GM19395 (cell line): ENCODE data around the gene MAGEB2.
"Not testable (repeated sequence)": the region's sequence is repeated elsewhere in the genome, so short reads cannot be mapped to it uniquely, and the experiment has no call there.

Source experiments
- ATAC-seq: cut with Tn5 transposase; IDR thresholded peaks from one replicate; pipeline ENCODE4 v1.9.1; 2021; ENCODE audit warnings: mild to moderate bottlenecking, moderate library complexity; ENCODE audit not compliant: unreplicated experiment

MAGEB2 gene, protein sequence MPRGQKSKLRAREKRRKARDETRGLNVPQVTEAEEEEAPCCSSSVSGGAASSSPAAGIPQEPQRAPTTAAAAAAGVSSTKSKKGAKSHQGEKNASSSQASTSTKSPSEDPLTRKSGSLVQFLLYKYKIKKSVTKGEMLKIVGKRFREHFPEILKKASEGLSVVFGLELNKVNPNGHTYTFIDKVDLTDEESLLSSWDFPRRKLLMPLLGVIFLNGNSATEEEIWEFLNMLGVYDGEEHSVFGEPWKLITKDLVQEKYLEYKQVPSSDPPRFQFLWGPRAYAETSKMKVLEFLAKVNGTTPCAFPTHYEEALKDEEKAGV

DNA sequence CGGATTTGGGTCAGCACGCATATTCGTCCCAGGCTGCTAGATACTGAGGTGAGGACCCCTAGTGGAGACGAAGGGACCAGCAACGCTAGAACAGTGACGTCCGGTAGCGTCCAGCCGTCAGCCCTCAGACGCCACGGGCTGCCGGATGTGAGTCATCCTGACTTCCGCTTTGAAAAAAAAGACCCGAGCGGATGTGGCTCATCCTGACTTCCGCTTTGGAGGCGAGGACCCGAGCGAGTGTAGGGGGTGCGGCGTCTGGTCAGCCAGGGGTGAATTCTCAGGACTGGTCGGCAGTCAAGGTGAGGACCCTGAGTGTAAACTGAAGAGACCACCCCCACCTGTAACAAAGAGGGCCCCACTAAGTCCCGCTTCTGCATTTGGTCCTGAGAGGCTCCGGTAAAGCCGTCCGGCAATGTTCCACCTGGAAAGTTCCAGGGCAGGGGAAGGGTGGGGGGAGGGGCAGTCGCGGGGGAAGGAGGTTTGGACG is at the start of gene MAGEB2:
Gene MAGEB2 (plus strand): TSS at position 207 of the 487 bp plus-strand sequence. CDS start 3,018 bp downstream, outside the sequence.
- ATAC-seq = no peak

DNA sequence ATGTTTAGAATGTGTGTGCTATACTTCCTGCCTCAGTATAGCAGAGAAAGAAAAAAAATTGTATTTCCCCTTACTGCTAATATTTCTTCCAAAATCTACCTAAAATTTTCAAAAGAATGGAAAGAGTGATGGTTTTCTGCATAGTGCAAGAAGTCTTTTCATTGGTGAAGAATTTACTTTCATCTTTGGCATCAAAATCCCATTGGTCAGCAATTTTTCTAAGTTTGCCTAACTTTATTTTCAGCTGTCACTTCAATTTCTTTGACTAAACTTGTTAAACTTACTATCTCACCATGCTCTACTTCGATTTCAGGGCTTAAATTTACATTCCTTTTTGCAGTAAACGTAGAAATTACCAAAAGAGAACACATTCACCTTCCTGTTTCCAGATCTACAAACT is 44.5 kb upstream of the MAGEB2 start:
- ATAC-seq = no peak

DNA sequence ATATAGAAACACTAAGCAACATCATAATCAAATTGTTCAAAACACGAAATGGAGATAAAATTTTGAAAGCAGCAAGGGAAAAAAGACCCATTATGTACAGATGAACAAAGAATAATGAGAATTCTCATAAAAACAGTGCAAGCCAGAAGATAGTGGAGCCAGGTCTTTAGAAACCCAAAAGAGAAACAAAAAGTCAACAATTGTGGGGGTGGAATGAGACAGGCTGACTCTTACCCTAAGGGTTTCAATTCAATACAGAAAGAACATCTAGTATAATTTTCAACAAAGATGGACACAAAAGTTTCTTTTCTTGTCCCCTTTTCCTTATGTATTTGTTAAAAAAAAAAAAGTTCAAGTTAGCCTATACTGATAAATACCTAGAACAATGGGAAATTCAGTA is 34.0 kb upstream of the MAGEB2 start:
- peak; percentile 78 for ATAC-seq

DNA sequence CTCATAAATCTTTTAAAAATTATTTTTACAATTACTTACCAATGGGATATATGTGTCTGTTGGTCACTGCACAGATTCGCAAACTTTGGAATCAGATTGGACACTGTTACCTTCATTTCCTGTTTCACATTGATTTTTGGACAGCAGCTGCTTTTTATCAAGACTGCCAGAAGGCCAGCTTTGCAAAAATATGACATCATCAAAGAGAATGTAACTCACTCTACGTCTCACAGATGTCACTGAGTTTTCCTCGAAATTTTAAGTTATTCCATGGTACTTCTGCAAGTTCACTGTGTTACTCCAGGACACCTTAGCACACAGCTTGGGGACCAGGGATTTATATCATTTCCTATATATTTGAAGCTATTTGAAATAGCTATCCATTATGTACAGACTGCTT is 31.8 kb upstream of the MAGEB2 start:
- ATAC-seq = no peak

DNA sequence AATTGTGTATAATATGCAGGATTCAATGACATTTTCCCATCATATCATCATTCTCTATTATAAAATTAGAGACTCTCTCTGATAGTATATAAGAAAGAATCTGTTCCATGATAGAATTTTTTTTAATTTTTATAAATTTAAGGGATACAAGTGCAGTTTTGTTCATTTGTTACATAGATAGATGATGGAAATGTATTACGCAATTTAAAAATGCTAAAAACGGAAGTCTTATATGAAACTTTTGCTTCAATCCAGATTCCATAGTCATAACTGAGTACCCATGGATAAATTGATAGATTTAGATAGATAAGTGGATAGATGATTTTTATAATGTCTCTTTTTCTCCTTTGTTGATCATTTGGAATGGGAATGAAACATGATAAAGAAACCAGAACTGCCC is 24.9 kb upstream of the MAGEB2 start:
- no peak for ATAC-seq

DNA sequence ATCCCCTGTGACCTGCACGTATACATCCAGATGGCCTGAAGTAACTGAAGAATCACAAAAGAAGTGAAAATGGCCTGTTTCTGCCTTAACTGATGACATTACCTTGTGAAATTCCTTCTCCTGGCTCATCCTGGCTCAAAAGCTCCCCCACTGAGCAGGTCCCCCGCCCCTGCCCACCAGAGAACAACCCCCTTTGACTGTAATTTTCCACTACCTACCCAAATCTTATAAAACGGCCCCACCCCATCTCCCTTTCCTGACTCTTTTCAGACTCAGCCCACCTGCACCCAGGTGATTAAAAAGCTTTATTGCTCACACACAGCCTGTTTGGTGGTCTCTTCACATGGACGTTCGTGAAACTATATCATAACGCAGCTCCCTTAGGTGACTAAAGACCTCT is 21.5 kb upstream of the MAGEB2 start:
- ATAC-seq = not testable (repeated sequence)

DNA sequence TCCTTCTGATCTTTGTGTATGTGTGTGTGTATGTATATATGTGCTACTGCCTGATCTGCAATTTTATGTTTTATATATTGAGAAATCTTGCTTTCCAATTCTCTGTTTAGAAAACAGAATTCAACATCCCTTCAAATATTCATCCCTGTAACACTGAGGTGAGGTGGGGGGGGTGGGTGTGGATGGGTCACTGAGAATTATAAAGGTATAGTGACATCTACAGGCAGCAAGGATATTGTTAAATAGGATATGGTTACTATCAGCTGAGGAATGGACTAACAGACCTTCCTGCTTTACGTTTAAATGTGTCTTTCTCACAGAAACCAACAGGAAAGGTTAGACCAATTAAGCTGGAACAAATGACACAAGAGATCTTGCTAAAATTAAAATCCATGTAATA is 19.0 kb upstream of the MAGEB2 start:
- ATAC-seq = peak; percentile 69

DNA sequence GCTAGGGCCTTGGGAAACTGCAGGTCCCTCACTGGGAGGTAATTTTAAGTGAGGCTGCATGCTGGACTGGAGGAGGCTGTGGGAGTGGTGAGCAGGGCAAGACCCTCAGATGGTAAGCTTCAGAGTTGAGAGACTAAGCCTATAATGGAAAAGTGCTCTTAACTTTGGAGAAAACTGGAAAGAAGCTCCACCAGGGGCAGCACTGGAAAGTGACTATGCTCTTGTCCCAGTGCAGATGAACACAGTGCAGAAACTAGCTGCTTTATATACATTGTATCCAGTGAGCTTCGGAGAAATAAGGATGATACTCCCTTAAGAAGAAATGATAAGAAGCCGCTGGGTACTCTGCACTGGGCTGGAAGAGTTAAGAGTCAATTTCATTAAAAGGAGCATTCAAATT is 3.2 kb upstream of the MAGEB2 start:
- no peak for ATAC-seq

DNA sequence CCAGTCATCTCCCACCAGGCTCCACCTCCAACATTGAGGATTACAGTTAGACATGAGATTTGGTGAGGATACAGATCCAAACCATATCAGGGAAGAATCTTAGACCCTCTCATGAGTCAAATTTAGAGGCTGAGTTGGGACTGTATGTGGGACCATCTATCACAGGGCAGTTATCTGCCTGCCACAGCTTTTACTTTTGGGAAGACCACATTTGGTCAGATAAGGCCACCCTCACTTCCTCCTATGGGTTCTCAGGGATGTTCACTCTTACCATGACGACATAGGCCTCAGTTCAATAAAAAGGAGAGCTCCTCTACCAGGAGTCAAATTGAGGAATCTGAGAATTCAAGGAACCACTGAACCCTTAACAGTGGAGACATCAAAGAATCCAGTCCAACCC is 2.1 kb downstream of the MAGEB2 start:
- ATAC-seq = no peak

DNA sequence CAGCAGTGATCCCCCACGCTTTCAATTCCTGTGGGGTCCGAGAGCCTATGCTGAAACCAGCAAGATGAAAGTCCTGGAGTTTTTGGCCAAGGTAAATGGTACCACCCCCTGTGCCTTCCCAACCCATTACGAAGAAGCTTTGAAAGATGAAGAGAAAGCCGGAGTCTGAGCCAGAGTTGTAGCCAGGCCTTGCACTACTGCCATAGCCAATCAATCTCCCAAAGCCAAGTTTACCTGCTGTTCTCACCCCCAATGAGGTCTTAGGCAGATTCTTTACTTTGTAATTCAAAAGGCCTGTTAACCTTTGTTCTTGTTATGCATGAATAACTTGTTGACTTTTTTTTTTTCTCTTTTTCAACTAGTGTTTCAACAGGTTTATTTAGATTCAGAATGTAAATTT is 4.0 kb downstream of the MAGEB2 start:
- ATAC-seq = no peak

DNA sequence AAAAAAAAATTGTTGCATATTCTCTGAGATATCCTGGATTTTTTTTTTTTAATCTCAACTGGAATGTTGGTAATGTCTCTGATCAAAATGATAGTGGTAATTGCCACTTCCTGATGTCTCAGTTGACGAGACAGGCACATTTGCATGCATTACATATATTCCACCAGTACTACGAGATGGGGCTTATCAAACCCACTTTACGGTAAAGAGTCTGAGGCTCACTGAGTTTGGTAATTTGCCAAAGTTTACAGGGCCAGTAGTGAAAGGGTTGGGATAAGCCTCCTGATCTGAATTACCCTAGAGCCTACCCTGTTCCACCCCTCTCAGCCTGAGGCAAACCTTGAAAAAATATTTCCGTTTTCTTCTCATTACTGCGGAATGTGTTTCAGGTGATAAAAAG is 5.3 kb downstream of the MAGEB2 start:
- no peak for ATAC-seq

DNA sequence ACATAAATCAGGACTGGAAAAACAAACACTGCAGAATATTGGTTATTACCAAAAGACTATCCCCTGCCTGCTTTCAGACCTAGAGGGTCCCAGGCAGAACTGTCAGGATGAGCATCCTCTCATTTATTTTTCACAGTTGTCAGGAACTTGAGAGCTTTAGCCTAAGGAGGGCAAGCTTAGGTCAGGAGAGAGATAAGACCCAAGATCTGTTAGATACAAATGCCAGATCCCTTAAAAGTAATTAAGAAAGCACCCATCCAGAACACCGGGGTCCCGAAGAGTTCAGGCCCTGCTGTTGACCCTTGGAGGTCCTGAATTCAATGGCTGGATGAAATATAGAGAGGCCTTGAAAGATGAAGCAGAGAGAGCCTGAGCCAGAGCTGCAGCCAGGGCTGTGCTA is 9.2 kb downstream of the MAGEB2 start:
- ATAC-seq = no peak

DNA sequence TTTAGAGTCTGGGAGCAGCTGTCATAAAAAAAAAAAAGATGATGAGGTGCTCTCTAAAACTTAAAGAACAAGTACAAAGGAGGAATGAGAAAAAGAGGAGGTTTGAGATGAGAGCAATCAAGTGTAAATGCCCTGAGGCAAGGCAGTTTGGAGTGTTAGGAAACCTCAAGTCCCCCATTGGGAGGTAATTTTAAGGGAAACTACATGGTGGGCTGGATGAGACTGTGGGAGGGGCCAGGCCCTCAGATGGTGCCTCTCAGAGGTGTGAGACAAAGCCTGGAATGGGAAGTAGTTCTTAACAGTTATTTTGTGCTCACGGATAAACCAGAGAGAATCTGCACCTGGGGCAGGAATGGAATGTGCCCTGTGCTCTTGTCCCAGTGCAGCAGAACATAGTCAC is 13.2 kb downstream of the MAGEB2 start:
- ATAC-seq = no peak

DNA sequence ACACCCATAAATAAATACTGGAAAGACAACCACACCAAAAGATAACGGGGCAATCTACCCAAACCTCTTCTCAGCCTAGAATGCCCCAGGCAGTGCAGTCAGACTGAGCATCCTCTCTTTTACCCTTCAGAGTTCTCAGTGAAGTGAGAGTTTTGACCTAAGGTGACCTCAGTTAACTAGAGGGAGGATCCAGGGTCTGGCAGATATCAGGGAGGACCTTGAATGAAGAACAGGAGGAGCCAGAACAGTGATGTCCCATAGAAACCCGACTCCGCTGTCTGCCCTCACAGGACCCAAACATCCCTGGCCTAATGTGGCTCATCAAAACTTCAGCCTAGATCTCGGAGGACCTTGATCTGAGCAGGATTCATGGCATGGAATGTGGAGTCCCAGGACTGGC is 15.0 kb downstream of the MAGEB2 start, which contains the start of gene MAGEB3:
Gene MAGEB3 (plus strand): TSS at position 263 of the 400 bp plus-strand sequence. CDS start 5,268 bp downstream, outside the sequence.
- no peak for ATAC-seq

DNA sequence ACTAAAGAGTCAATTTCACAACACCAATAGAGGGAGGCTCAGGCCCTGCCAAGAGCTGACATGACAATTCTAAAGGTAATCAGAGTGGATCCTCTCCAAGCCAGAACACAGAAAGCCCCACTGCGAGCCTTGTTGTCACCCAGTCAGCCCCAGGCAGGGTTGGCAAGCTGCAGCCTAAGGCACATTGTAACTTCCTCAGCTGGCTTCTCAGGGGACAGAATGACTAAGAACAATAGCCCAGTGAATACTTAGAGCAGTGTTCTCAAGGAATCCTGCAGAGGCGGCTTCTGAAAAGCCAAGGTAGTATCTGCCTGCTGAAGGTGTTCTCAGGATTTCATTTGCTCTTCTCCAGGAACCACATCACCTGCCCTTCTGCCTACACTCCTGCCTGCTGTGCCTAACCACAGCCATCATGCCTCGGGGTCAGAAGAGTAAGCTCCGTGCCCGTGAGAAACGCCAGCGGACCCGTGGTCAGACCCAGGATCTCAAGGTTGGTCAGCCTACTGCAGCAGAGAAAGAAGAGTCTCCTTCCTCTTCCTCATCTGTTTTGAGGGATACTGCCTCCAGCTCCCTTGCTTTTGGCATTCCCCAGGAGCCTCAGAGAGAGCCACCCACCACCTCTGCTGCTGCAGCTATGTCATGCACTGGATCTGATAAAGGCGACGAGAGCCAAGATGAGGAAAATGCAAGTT is 26.5 kb downstream of the MAGEB2 start, which contains the start of gene MAGEB4:
Gene MAGEB4 (plus strand): TSS at position 277 of the 692 bp plus-strand sequence. CDS start 136 bp downstream, at position 413.
- no peak for ATAC-seq

DNA sequence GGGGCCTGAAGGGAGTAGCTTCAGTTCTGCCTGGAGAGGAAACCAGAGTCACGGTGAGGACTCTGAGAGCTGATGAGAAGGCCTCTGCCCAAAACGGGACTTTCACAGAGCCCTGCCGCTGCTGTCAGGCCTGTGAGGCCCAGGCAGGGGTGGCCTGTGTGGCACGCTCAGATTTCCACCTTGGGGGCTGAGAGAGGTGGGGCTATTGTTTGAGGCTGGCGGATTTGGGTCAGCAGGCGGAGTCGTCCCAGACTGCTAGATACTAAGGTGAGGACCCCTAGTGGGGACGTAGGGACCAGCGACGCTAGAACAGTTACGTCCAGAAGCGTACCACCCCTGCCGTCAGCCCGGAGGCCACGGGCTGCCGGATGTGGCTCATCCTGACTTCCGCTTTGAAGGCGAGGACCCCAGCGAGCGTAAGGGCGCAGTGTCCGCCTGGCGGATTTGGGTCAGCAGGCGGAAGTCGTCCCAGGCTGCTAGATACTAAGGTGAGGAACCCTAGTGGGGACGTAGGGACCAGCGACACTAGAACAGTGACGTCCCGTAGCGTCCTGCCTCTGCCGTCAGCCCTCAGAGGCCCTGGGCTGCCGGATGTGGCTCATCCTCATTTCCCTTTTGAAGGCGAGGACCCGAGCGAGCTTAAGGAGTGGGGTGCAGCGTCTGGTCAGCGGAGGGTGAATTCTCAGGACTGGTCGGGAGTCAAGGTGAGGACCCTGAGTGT is 31.6 kb downstream of the MAGEB2 start, which contains the start of gene MAGEB1:
Gene MAGEB1 (plus strand): TSS at position 378 of the 721 bp plus-strand sequence. CDS start 3,348 bp downstream, outside the sequence.
- ATAC-seq = no peak

DNA sequence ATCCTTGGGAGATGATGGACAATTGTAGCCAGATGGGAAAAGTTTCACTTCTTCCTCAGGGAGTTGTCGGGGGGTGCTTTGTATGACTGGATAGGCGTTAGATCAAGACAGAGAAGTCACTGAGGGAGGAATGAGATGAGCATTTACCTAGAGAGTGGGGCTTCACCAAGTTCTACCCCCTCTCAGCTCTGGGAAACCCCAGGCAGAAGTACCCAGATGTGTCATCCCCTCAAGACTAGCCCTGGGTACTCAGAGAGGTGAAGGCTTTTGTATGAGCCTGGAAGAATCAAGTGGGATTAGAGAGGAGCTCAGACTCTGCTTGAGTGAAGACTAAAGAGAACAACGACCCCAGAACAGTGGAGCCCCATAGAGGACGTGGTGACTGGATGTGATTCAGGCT is 33.5 kb downstream of the MAGEB2 start:
- ATAC-seq = peak; percentile 71

DNA sequence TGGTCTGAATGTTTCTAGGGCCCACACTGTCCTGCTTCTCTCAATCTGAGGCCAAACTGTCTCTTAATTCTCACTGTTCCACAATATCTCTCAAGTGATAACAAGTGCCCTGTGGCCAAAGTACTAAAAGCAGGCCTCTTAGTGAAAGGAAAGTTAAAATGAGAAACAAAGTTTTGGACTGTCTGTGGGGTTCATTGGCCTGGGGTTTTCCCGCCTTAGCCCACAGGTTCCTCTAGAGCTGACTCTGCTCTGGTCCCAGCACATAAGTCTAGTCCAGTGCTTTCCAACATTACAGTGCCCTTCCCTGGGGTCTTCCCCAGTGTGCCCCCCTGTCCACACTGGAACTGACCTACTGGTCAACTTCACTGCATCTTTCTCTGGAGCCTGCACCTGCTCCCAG is 37.9 kb downstream of the MAGEB2 start:
- ATAC-seq = peak; percentile 47

DNA sequence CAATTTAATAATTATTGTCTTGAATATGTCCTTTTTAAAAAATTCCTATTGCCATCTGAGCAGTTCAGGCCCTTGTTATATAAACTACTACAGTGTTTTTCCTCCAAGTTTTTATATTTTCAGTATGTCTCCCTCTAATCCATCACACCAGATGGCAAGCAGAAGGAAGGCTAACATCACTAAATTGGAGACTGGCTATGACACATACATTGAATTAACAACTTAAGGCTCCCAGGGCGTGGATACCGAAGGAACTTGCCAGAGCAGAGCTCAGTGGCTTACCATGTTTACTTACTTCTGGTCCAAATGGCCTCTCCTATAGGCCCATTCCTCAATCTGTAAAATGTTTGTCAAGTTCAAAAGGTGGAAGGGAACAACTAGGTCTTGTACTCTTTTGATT is 44.6 kb downstream of the MAGEB2 start:
- no peak for ATAC-seq

DNA sequence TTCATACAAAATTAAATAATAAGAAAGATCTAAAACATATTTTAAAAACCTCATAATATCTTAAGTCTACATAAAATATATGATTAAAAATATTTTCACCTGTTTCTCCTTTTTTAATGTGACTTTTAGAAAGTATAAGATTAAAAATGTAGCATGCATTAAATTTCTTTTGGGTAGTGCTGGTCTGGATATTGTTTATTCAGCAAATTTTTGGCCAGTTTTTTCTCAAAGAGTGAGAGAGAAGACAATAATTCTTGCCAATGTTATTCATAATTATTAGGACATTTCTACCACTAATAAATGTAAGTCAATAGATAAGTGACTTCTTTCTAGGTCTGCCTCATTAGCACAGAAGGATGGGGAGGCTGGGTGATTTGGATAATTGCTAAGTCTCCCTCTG is 45.6 kb downstream of the MAGEB2 start:
- ATAC-seq = no peak

DNA sequence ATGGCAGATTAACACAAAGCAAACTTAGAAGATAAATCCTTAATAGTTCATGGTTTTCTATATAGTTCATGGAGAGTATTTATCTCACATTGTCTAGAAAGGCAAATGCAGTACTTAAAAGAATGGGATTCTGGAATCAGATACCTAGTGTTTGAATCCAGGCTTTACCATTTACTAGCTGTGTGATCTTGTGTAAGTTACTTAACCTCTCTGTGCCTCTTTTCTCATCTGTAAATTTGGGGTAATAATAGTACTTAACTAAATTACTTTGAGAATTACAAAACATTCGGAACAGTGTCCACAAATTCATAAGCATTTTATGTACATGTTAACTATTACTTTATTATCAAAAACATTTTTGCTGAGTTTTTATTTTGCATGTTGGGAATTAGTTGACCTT is 47.4 kb downstream of the MAGEB2 start:
- no peak for ATAC-seq
